CD4-positive, alpha-beta T cell treated with Interleukin-12 subunit alpha and Interleukin-12 subunit beta, for 1 hour (primary cell): ENCODE measurements around the gene GAS6.

Experiments used
- DNase-seq: peaks from one replicate; pipeline ENCODE4 v3.0.0-alpha.2; 2020

The GAS6 gene

GRCh38 chr13:113817860-113818691 lies 45.8 kb downstream of the GAS6 start:
- DNase-seq, result no peak

- DNase-seq, result peak; percentile 88
Measured at GRCh38 chr13:113816946-113817859, 46.7 kb downstream of the GAS6 start.

- no peak for DNase-seq
Measured at GRCh38 chr13:113816254-113816929, 47.5 kb downstream of the GAS6 start.

GRCh38 chr13:113815151-113816058 lies 48.5 kb downstream of the GAS6 start:
- peak; percentile 45 for DNase-seq

GRCh38 chr13:113814435-113814821 lies 49.4 kb downstream of the GAS6 start:
- no peak for DNase-seq

- no peak for DNase-seq
Measured at GRCh38 chr13:113813749-113814434, 50.0 kb downstream of the GAS6 start.

GRCh38 chr13:113813070-113813748 lies 50.7 kb downstream of the GAS6 start:
- no peak for DNase-seq

- DNase-seq, result no peak
Measured at GRCh38 chr13:113812178-113813040, 51.5 kb downstream of the GAS6 start.

- DNase-seq, result no peak
Measured at GRCh38 chr13:113811081-113811928, 52.6 kb downstream of the GAS6 start.

- no peak for DNase-seq
Measured at GRCh38 chr13:113810640-113811039, 53.2 kb downstream of the GAS6 start.

- no peak for DNase-seq
Measured at GRCh38 chr13:113809934-113810333, 53.9 kb downstream of the GAS6 start.

GRCh38 chr13:113808058-113808834 lies 55.6 kb downstream of the GAS6 start:
- DNase-seq, result no peak

GRCh38 chr13:113806526-113806925 lies 57.4 kb downstream of the GAS6 start:
- DNase-seq, result no peak

- DNase-seq, result no peak
Measured at GRCh38 chr13:113806104-113806471, 57.8 kb downstream of the GAS6 start.

GRCh38 chr13:113805431-113806103 lies 58.3 kb downstream of the GAS6 start:
- no peak for DNase-seq

- no peak for DNase-seq
Measured at GRCh38 chr13:113804703-113805430, 59.0 kb downstream of the GAS6 start.
